ENCODE results near the gene MITF. TPM values are rescaled to one million over a fixed set of nuclear protein-coding genes. Genes with fewer than 3 reads are reported as not detected.
"Not testable (repeated sequence)": the region's sequence is repeated elsewhere in the genome, so short reads cannot be mapped to it uniquely, and the experiment has no call there.

Gene MITF
- total and polyA plus RNA-seq, 7 experiments from 2014 or later = 0.54 to 3.9 (median 1.2) TPM; not detected in 3

DNA sequence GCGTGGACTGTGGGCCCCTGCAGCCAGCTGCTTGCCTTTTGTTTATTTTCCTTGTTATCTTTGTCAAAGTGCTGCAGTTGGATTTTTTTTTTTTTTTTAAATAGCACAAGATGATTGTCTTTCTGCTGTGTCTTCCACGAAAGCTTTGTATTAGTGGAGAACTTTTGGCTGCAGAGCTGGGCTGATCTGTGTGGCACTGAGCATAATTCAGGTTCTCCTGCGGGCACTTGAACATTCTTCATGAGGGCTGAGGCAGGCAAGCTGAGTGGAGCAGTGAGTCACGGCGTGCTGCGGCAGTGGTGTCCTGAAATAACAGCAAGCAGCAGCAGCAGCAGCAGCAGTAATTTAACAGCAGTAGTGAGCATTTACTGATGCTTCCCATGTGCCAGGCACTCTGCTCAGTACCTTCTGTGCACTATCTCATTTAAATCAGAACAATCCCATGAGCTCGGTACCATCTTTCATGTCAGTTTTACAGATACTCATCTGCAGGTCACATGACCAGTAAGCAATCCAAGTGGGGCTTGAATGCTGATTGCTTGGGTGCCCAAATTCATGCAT is 45.8 kb downstream of the MITF start:
- ATAC-seq (no peak), DNase-seq (no peak)
- Mint-ChIP-seq H3K27ac (no peak overlapping the region), H3K36me3 (no peaks in the 10 kb centered on the region), H3K4me1 (no peaks in the 10 kb centered on the region), H3K4me3 (no peak overlapping the region), H3K9me3 (peaks cover 0 to 5% (median 2%) of the 10 kb centered on the region in 11 donors), H3K27me3 (peaks cover 0 to 7% (median 0%) of the 10 kb centered on the region in 5 donors)
- intact Hi-C loops (cut with micrococcal nuclease) = no loop called here
- Histone ChIP-seq H3K4me3 (ENCODE audit: low read length) (no peak overlapping the region), H3K9me3 (ENCODE audit: control insufficient read depth in 2 of 3, low read length in 3 of 3) (no peaks in the 10 kb centered on the region), H3K4me1 (ENCODE audit: control insufficient read depth in 2 of 2, insufficient read depth in 2 of 2, low read length in 2 of 2) (no peaks in the 10 kb centered on the region), H3K27me3 (ENCODE audit: control insufficient read depth in 2 of 2, insufficient read depth in 2 of 2, low read length in 2 of 2) (no peaks in the 10 kb centered on the region), H3K36me3 (ENCODE audit: control insufficient read depth in 2 of 3, insufficient read depth in 3 of 3, low read length in 3 of 3) (no peaks in the 10 kb centered on the region), H3K27ac (ENCODE audit: low read depth, low read length) (no peak overlapping the region)
- ChIA-PET CTCF (no interaction called here), POLR2A (no interaction called here)

DNA sequence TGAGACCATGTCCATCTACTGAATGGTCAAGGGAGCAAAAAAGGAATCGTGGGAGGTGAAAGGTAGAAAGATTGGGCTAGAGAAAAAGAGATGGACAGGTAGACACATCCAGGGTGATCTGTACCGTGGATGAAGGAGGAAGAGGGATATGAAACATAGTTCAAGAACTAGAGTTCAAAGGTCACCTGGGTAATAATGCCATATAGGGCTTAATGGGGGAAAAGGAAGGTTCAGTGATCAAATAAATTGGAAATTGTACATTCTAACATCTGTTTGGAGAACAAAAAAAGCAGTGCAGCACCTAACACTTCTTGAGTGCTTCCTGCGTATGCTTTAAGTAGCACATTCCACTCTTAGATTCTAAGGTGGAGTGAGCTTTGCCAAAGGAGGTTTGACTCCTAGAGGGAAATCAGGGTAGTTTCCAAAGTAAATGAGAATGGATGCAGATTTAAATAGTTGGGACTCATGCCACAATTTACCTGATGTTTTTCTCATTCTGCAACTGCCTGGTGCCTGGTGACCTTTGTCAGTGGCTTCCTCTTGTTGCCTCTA is 46.6 kb downstream of the MITF start:
- Mint-ChIP-seq H3K36me3 (no peaks in the 10 kb centered on the region), H3K9me3 (peaks cover 0 to 5% (median 0%) of the 10 kb centered on the region in 11 donors), H3K27me3 (peaks cover 0 to 7% (median 0%) of the 10 kb centered on the region in 5 donors), H3K27ac (no peak overlapping the region), H3K4me1 (no peaks in the 10 kb centered on the region), H3K4me3 (no peak overlapping the region)
- ChIA-PET CTCF (no interaction called here), POLR2A (no interaction called here)
- no peaks in the 10 kb centered on the region for H3K4me1 ChIP-seq (ENCODE audit: control insufficient read depth in 2 of 2, insufficient read depth in 2 of 2, low read length in 2 of 2)
- intact Hi-C loops (cut with micrococcal nuclease) = no loop called here
- no peaks in the 10 kb centered on the region for H3K36me3 ChIP-seq (ENCODE audit: control insufficient read depth in 2 of 3, insufficient read depth in 3 of 3, low read length in 3 of 3)
- ATAC-seq (no peak), DNase-seq (no peak)
- no peak overlapping the region for H3K4me3 ChIP-seq (ENCODE audit: low read length)
- H3K27ac ChIP-seq (ENCODE audit: low read depth, low read length) = no peak overlapping the region
- no peaks in the 10 kb centered on the region for H3K9me3 ChIP-seq (ENCODE audit: control insufficient read depth in 2 of 3, low read length in 3 of 3)
- H3K27me3 ChIP-seq (ENCODE audit: control insufficient read depth in 2 of 2, insufficient read depth in 2 of 2, low read length in 2 of 2) = no peaks in the 10 kb centered on the region

DNA sequence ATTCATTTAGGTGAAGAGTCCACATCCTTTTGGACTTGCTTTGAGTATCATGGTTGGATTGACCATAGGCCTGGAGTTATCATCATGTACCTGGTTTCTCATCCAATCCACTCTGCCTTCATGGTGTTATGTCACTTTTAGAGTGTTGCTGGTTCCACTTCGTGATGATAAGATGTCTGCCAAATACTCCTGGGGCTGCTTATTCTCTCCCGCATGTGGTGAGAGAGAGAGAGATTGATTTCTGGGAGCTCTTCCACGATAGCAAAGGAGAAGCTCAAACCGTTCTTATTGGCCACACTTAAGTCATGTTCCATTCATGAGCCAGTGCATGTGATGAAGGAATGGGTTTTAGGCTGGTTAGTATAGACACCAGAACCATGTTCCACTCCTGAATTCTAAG is 47.6 kb downstream of the MITF start:
- ChIA-PET CTCF (no interaction called here), POLR2A (no interaction called here)
- no peaks in the 10 kb centered on the region for H3K36me3 ChIP-seq (ENCODE audit: control insufficient read depth in 2 of 3, insufficient read depth in 3 of 3, low read length in 3 of 3)
- H3K9me3 Mint-ChIP-seq = peaks cover 0 to 5% (median 0%) of the 10 kb centered on the region in 11 donors
- H3K36me3 Mint-ChIP-seq = no peaks in the 10 kb centered on the region
- no peaks in the 10 kb centered on the region for H3K9me3 ChIP-seq (ENCODE audit: control insufficient read depth in 2 of 3, low read length in 3 of 3)
- H3K4me3 ChIP-seq (ENCODE audit: low read length) = no peak overlapping the region
- H3K27ac ChIP-seq (ENCODE audit: low read depth, low read length) = no peak overlapping the region
- H3K27me3 ChIP-seq (ENCODE audit: control insufficient read depth in 2 of 2, insufficient read depth in 2 of 2, low read length in 2 of 2) = no peaks in the 10 kb centered on the region
- H3K4me1 ChIP-seq (ENCODE audit: control insufficient read depth in 2 of 2, insufficient read depth in 2 of 2, low read length in 2 of 2) = no peaks in the 10 kb centered on the region
- no peak overlapping the region for H3K27ac Mint-ChIP-seq
- intact Hi-C loops (cut with micrococcal nuclease) = no loop called here
- no peaks in the 10 kb centered on the region for H3K4me1 Mint-ChIP-seq
- H3K4me3 Mint-ChIP-seq = no peak overlapping the region
- DNase-seq (no peak), ATAC-seq (no peak)
- peaks cover 0 to 7% (median 0%) of the 10 kb centered on the region in 5 donors for H3K27me3 Mint-ChIP-seq

DNA sequence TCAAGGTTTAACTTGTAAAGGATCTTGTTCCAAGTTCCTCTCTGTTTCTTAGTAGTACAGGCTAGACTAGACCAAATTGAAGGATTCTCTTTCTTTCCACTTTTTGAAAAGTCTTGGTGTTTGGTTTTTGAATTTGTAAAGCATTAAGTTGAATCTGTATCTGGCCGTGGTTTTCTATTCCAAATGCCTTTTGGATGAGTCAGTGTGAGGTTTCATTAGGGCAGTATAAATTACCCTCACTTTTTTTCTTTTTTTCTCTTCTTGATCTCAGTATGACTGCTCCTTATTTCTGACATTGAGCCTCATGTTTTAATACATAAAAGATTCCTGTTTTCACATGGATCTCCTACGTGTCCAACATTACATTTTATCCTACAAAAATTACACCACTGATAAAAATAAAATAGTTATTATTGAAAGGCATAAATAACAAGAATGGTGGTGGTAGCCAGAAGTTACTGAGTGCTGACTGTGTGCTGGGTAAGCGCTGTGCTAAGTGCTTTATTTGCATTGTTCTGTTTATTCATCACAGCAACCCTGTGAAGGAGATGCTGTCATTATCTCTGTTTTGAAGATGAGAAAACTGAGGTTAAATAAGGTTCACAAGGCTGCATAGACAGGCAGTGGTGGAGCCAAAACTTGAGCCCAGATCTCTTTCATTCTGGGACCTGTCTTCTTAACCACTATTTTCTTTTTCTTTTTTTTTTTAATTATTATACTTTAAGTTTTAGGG is 48.3 kb downstream of the MITF start:
- Histone ChIP-seq H3K4me1 (ENCODE audit: control insufficient read depth in 2 of 2, insufficient read depth in 2 of 2, low read length in 2 of 2) (no peaks in the 10 kb centered on the region), H3K27ac (ENCODE audit: low read depth, low read length) (no peak overlapping the region), H3K4me3 (ENCODE audit: low read length) (no peak overlapping the region), H3K36me3 (ENCODE audit: control insufficient read depth in 2 of 3, insufficient read depth in 3 of 3, low read length in 3 of 3) (no peaks in the 10 kb centered on the region), H3K27me3 (ENCODE audit: control insufficient read depth in 2 of 2, insufficient read depth in 2 of 2, low read length in 2 of 2) (no peaks in the 10 kb centered on the region), H3K9me3 (ENCODE audit: control insufficient read depth in 2 of 3, low read length in 3 of 3) (no peaks in the 10 kb centered on the region)
- H3K4me1 Mint-ChIP-seq = no peaks in the 10 kb centered on the region
- DNase-seq (no peak), ATAC-seq (no peak)
- POLR2A ChIA-PET = no interaction called here
- H3K36me3 Mint-ChIP-seq = no peaks in the 10 kb centered on the region
- CTCF ChIA-PET = no interaction called here
- H3K27me3 Mint-ChIP-seq = peaks cover 0 to 7% (median 0%) of the 10 kb centered on the region in 5 donors
- H3K4me3 Mint-ChIP-seq = no peak overlapping the region
- H3K9me3 Mint-ChIP-seq = peaks cover 0 to 5% (median 0%) of the 10 kb centered on the region in 11 donors
- no peak overlapping the region for H3K27ac Mint-ChIP-seq
- intact Hi-C loops (cut with micrococcal nuclease) = no loop called here

DNA sequence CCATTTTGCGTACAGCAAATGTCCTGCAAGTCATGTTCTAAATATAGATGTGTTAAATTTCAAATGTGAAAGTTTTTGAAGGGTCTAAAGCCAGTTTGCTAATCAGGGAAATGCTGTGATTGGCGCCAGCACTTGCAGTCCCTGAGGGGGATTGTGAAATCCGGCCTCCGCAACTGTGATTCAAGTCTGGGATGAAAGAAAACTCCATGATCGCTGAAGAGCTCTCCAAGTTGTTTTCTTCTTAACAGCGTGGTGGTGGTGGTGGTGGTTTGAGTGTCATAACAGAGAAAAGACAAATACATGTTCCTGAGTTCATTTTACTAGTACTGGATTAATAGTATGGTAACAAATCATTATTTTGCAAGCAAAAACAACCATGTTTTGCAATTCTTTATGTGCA is 51.8 kb downstream of the MITF start:
- Histone ChIP-seq H3K4me1 (ENCODE audit: control insufficient read depth in 2 of 2, insufficient read depth in 2 of 2, low read length in 2 of 2) (no peaks in the 10 kb centered on the region), H3K9me3 (ENCODE audit: control insufficient read depth in 2 of 3, low read length in 3 of 3) (no peaks in the 10 kb centered on the region), H3K27me3 (ENCODE audit: control insufficient read depth in 2 of 2, insufficient read depth in 2 of 2, low read length in 2 of 2) (no peaks in the 10 kb centered on the region), H3K36me3 (ENCODE audit: control insufficient read depth in 2 of 3, insufficient read depth in 3 of 3, low read length in 3 of 3) (no peaks in the 10 kb centered on the region), H3K4me3 (ENCODE audit: low read length) (no peak overlapping the region), H3K27ac (ENCODE audit: low read depth, low read length) (no peak overlapping the region)
- CTCF ChIA-PET = interaction anchor here (0.6 kb wide), 1 partner anchor 32 kb away, joined by 3 read pairs; no protein-coding TSS in a partner anchor
- ATAC-seq (no peak), DNase-seq (no peak)
- POLR2A ChIA-PET = no interaction called here
- Mint-ChIP-seq H3K9me3 (peaks cover 0 to 3% (median 0%) of the 10 kb centered on the region in 11 donors), H3K36me3 (no peaks in the 10 kb centered on the region), H3K4me3 (no peak overlapping the region), H3K27ac (no peak overlapping the region), H3K27me3 (peaks cover 0 to 7% (median 0%) of the 10 kb centered on the region in 5 donors), H3K4me1 (no peaks in the 10 kb centered on the region)
- intact Hi-C loops (cut with micrococcal nuclease) = no loop called here

DNA sequence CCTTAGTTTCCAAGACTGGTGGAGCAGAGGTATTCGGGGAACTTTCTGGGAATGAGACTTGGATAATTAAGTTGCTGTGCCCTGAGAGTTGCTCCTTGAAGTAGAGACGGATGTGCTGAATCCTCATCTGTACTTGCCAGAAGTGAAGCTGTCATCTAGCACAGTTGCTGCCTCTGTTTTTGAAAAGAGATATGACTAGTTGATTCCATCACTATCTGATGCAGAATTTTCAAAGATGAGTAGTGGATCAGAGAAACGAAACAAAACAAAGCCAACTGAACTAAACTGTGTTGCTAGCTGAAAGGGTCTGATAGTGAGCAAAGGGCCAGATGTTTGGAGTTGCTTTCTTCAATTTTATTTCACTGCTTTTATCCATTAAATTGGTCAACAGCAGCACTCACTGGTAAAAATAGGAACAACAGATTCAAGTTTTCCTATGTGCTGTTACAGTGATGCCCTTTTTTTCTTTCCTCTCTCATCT is 52.7 kb downstream of the MITF start:
- Histone ChIP-seq H3K4me3 (ENCODE audit: low read length) (no peak overlapping the region), H3K4me1 (ENCODE audit: control insufficient read depth in 2 of 2, insufficient read depth in 2 of 2, low read length in 2 of 2) (no peaks in the 10 kb centered on the region), H3K27ac (ENCODE audit: low read depth, low read length) (no peak overlapping the region), H3K27me3 (ENCODE audit: control insufficient read depth in 2 of 2, insufficient read depth in 2 of 2, low read length in 2 of 2) (no peaks in the 10 kb centered on the region), H3K9me3 (ENCODE audit: control insufficient read depth in 2 of 3, low read length in 3 of 3) (no peaks in the 10 kb centered on the region), H3K36me3 (ENCODE audit: control insufficient read depth in 2 of 3, insufficient read depth in 3 of 3, low read length in 3 of 3) (no peaks in the 10 kb centered on the region)
- ChIA-PET POLR2A (no interaction called here), CTCF (no interaction called here)
- Mint-ChIP-seq H3K36me3 (no peaks in the 10 kb centered on the region), H3K27me3 (peaks cover 0 to 7% (median 0%) of the 10 kb centered on the region in 5 donors), H3K9me3 (peaks cover 0 to 3% (median 0%) of the 10 kb centered on the region in 11 donors), H3K27ac (no peak overlapping the region), H3K4me3 (no peak overlapping the region), H3K4me1 (no peaks in the 10 kb centered on the region)
- ATAC-seq (peak; percentile 26), DNase-seq (no peak)
- intact Hi-C loops (cut with micrococcal nuclease) = no loop called here

DNA sequence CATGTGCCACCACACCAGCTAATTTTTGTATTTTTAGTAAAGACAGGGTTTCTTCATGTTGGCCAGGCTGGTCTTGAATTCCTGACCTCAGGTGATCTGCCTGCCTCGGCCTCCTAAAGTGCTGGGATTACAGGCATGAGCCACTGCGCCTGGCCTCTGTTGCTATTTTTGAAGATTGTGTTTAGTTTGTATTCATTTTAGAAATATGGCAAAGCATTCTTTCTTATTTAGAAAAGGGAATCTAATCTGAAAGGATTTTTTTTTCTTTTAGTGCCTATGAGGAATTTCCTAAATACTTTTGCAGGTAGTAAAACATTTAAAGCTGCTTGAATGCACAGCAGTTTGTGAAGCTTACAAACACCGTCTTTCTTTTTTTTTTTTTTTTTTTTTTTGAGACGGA is 56.9 kb downstream of the MITF start:
- POLR2A ChIA-PET; H3K4me1 ChIP-seq (ENCODE audit: control insufficient read depth in 2 of 2, insufficient read depth in 2 of 2, low read length in 2 of 2); H3K27me3 Mint-ChIP-seq; H3K27ac ChIP-seq (ENCODE audit: low read depth, low read length); H3K4me3 Mint-ChIP-seq; DNase-seq; H3K36me3 Mint-ChIP-seq; H3K4me1 Mint-ChIP-seq; H3K27me3 ChIP-seq (ENCODE audit: control insufficient read depth in 2 of 2, insufficient read depth in 2 of 2, low read length in 2 of 2); H3K9me3 Mint-ChIP-seq; ATAC-seq; H3K4me3 ChIP-seq (ENCODE audit: low read length); H3K36me3 ChIP-seq (ENCODE audit: control insufficient read depth in 2 of 3, insufficient read depth in 3 of 3, low read length in 3 of 3); CTCF ChIA-PET; H3K27ac Mint-ChIP-seq; H3K9me3 ChIP-seq (ENCODE audit: control insufficient read depth in 2 of 3, low read length in 3 of 3); intact Hi-C loops (cut with micrococcal nuclease): not testable (repeated sequence)

All from naive thymus-derived CD4-positive, alpha-beta T cell (primary cell).